GM23248 (cell line): ENCODE results near the gene TBC1D12.

ENCODE experiments used
- EZH2 ChIP-seq: fragments of 200-600 bp; sonication (generic); IDR thresholded peaks from 2 replicates; pipeline ENCODE4 v1.6.1; 2018; ENCODE audit warnings: antibody characterized with exemption, mild to moderate bottlenecking; ENCODE audit not compliant: insufficient read depth, poor library complexity, severe bottlenecking
- EZH2phosphoT487 ChIP-seq: fragments of 200-600 bp; sonication (generic); IDR thresholded peaks from 2 replicates; pipeline ENCODE4 v1.6.1; 2018; ENCODE audit warnings: antibody characterized with exemption, moderate library complexity, mild to moderate bottlenecking, low read depth; ENCODE audit not compliant: insufficient read depth

DNA sequence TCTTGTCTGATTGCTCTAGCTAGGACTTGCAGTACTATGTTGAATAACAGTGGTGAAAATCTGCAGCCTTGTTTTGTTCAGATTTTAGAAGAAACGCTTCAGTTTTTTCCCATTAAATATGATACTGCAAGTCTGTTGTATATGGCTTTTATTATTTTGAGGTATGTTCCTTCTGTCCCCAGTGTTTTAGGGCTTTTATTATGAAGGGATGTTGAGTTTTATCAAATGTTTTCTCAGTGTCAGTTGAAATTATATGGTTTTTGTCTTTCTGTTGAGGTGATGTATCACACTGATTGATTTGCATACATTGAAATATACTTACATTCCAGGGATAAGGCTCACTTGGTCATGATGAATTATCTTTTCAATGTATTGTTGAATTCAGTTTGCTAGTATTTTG, 82.8 kb downstream of the TBC1D12 start:
- no peak for TF ChIP-seq EZH2
- no peak for TF ChIP-seq EZH2phosphoT487
